Lower leg skin (tissue), 4 donors: Measurements from ENCODE around the gene SPATS1. TPM values are rescaled to one million over a fixed set of nuclear protein-coding genes. Genes with fewer than 3 reads are reported as not detected.

Experiments used
- DNase-seq, 2 donors: peaks; one replicate each; pipeline ENCODE4 v3.0.0-alpha.2; 2019; ENCODE audit warnings: low spot score in 2 of 2
- H3K4me3 ChIP-seq: fragments of 200-600 bp; sonication (generic); 2 replicates; pipeline ENCODE4 v1.5.1; 2017; ENCODE audit warnings: mild to moderate bottlenecking, low read depth; ENCODE audit not compliant: poor library complexity, severe bottlenecking
- CTCF ChIP-seq, 3 donors: fragments of 450-650 bp; IDR thresholded peaks; one replicate each; pipeline ENCODE4 v1.5.1; 2016; ENCODE audit warnings: antibody characterized with exemption in 3 of 3, mild to moderate bottlenecking in 3 of 3, moderate library complexity in 2 of 3
- POLR2A ChIP-seq, 2 donors: fragments of 450-650 bp; IDR thresholded peaks; one replicate each; pipeline ENCODE4 v1.6.1; 2016 to 2017; ENCODE audit warnings: antibody characterized with exemption in 2 of 2, mild to moderate bottlenecking in 1 of 2, moderate library complexity in 1 of 2
- WGBS, 2 donors: methylation state at CpG; one replicate each; pipeline ENCODE4 v1.1.5; 2018; 5-methylcytosine and 5-hydroxymethylcytosine counted together
- intact Hi-C: fragments of 100-400 bp; cut with DNase I; formaldehyde crosslinking; loops from one replicate; pipeline ENCODE4 v1.15.0; 2023; ENCODE audit warnings: low total_unique reads
- total RNA-seq, 4 donors: library from RNA; depleted of rRNA; stranded (reverse); fragments of >200 nt; gene quantifications; one replicate each; pipeline ENCODE4 v1.1.0, GENCODE V29; 2016

The SPATS1 gene
- total RNA-seq, 4 donors from 2014 or later, result 0.23 TPM; not detected in 3

- WGBS, 2 donors, result 58 to 96% methylated on average over 1 of the region's 1 CpG
- no peak overlapping the region for H3K4me3 ChIP-seq
These were observed 35.5 kb downstream of the SPATS1 start for GRCh38 chr6:44377971-44378370.

GRCh38 chr6:44381739-44382138, 39.3 kb downstream of the SPATS1 start:
- 58 to 71% methylated on average over 2 of the region's 2 CpGs for WGBS, 2 donors
- TF ChIP-seq CTCF (IDR thresholded peaks at IDR 0.05) (no peak), POLR2A (IDR thresholded peaks at IDR 0.05) (no peak)
- H3K4me3 ChIP-seq, result no peak overlapping the region
- intact Hi-C loops, result no loop called here
- peak in 1 of 2 donors; percentile 43 for DNase-seq

More at GRCh38 chr6:44377971-44378370, 35.5 kb downstream of the SPATS1 start:
- DNase-seq, result no peak
- intact Hi-C loops, result no loop called here
- TF ChIP-seq CTCF (IDR thresholded peaks at IDR 0.05), result no peak
- no peak for TF ChIP-seq POLR2A (IDR thresholded peaks at IDR 0.05)

GRCh38 chr6:44386364-44386928, 44.0 kb downstream of the SPATS1 start:
- no peak for TF ChIP-seq CTCF (IDR thresholded peaks at IDR 0.05)
- no peak for TF ChIP-seq POLR2A (IDR thresholded peaks at IDR 0.05)
- WGBS, 2 donors, result 51% methylated on average over 6 of the region's 6 CpGs
- no peak overlapping the region for H3K4me3 ChIP-seq
- DNase-seq, result peak in 1 of 2 donors; percentile 63
- intact Hi-C loops, result no loop called here

DNA sequence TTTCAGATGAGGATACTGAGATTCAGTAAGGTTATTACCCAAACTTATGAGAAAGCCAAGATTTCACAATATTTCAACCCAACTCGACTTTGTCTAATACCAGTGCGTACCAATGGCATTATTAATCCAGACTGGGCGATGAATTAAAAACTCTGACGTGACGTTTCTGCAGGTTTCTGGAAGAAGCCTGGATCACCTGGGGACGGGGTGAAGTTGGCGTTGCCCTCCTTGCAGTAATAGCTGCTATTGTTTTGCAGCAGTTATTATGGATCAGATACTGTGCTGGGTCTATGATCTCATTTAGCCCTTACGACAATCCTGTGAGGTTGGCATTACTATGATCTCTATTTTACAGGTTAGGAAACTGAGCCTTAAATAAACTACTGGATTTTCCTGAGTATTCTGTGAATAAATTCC, 44.5 kb downstream of the SPATS1 start:
- no peak for DNase-seq
- H3K4me3 ChIP-seq, result peak overlapping the region; percentile 69
- TF ChIP-seq CTCF (IDR thresholded peaks at IDR 0.05), result no peak
- TF ChIP-seq POLR2A (IDR thresholded peaks at IDR 0.05), result no peak
- intact Hi-C loops, result no loop called here
- 5 to 9% methylated on average over 8 of the region's 8 CpGs for WGBS, 2 donors

DNA sequence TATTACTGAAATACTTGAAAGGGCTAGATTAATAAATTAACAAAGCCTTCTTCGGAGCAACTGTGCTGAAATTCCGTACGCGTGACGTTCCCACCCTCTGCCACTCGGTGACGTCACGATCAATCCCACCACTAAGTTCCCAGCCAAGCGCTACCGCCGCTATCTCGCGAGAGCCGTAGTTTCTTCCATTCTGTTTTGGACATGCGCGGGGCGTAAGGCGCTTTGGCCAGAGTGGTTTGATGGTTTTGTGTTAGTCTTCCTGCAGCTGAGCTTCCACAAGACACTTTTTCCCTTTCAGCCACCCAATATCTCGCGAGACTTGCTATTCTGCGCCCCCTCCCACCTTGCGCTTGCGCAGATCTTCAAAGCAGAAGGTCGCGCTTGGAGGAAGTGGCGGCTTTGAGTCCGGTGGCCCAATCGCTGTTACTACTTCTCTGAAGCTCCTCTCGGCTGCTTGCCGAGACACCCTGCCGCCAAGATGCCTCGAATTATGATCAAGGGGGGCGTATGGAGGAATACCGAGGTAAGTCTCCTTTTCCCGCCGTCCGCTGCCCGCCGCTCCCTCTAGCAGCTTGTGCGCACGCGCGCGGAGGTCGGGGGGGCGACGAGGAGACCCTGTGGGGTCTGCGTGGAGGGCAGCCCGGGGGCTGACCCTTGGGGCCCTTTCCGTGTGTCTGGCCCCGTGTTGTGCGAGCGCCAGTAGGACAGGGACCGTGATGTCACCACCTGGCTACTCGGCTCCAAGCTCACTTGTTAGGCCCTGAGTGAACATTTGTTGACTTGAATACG, 45.1 kb downstream of the SPATS1 start, which contains the start of gene CDC5L:
TSS of gene CDC5L (plus strand) at position 361 of the 789 bp plus-strand sequence. CDS start at position 479, 118 bp downstream.
- intact Hi-C loops, result no loop called here
- TF ChIP-seq CTCF (IDR thresholded peaks at IDR 0.05), result no peak
- peak in 1 of 2 donors; percentile 71 for TF ChIP-seq POLR2A (IDR thresholded peaks at IDR 0.05)
- H3K4me3 ChIP-seq, result peak within 1 kb of the TSS; percentile 69
- 0% methylated on average over 38 to 51 of the region's 56 CpGs for WGBS, 2 donors
- peak; percentile 93 to 98 for DNase-seq
